IPS-NIHi7 (cell line): Measurements from ENCODE around the gene AK3.

ENCODE experiments used
- DNase-seq: peaks from one replicate; pipeline ENCODE4 v3.0.0; 2012; ENCODE audit warnings: mixed read lengths; ENCODE audit errors: extremely low spot score

Gene AK3

GRCh38 chr9:4748612-4749011, 7.6 kb upstream of the AK3 start:
- DNase-seq = no peak

DNA sequence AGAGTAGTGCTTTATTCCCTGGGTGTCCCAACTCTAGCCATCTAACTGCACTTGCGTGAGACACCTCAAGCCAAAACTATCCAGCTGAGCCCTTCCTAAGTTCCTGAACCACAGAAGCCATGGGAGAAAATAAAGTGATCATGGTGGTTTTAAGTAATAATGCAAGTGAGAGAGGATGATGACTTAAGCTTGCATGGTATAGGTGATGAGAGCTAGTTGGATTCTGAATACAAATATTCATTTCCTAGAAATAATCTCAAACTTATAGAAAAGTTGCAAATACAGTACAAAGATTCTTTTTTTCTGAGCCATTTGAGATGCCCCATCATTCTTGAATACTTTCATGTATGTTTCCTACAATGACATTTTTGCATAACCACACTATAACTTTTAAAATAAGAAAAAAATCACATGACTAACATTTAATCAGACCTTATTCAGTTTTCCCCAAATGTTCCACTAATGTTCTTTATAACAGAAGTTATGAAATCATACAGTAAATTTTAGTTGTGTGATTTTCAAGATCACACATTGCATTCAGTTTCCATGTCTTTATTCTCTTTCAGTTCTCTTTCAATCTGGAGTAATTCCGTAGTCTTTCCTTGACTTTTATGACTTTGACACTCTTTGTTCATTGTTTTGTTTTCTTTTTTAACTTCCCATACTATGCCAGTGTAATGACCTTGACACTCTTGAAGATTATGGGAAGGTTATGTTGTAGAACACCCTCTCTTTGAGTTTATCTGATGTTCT, 5.5 kb upstream of the AK3 start:
- no peak for DNase-seq

DNA sequence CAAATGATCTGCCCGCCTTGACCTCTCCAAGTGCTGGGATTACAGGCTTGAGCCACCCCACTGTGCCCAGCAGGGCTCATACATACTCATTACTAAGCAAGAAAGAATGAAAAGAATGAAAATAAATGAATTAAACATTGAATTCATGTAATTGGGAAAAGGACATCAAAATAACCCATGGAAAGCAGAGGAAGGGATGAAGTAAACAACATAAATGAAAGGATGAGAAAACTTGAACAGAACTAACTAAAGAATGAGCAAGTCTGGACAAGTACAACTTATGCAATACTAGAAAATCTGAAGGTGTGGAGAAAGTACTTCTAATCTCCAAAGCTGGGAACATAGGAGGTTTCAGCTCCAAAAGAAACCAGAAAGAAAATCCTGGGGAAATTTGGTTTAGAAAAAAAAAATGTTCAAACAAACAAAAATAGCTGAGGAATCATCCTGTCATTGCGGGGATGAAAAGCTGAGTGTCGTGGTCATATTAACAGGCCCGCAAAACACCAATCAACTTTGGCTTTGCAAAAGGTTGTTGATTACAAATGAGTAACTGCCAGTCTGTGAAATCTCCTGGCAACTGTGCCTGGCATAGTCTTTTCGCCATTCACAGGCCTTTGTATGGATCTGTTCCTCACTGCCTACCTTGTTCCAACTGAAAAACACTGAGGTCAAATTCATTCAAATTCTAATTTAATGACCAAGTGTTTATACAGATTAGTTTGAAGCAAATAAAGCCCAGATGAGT, 2.3 kb upstream of the AK3 start:
- no peak for DNase-seq

DNA sequence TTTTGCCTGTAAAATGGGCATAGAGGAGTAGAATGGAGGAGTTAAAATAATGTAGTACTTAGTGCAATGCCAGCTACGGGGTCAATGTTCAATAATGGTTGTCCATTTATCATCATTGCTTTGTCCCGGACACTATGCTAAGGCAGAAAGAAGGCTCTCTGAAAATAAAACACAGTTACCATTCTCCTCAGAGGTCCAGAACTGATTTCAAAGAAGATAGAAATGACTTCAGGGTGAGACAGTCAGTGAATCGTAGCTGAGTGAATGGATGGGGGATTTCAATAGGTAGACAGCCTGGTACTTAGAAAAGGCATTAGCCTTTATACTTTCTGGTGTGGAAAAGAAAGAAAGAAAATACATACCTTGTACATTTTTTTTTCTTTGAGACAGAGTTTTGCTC, 1.2 kb upstream of the AK3 start:
- DNase-seq = no peak

GRCh38 chr9:4741365-4742089, 525 bp upstream of the AK3 start:
- peak; percentile 55 for DNase-seq

DNA sequence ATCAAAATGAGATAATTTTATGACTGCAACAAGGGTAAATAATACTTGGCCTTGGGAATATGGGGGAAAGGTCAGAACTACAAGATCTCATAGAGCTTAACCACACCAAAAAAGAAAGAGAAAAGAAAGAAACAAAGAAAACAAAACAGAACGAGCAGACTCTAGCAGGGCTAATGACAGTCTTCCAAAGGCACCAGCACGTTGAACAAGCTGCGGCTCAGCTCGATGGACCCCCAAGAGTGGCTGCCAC, 689 bp downstream of the AK3 start:
- no peak for DNase-seq

GRCh38 chr9:4739587-4740387, 1.2 kb downstream of the AK3 start:
- no peak for DNase-seq

GRCh38 chr9:4738866-4739586, 2.0 kb downstream of the AK3 start:
- DNase-seq = no peak

GRCh38 chr9:4734150-4734549, 6.9 kb downstream of the AK3 start:
- DNase-seq = no peak

- DNase-seq = no peak
These were observed 8.1 kb downstream of the AK3 start for GRCh38 chr9:4732890-4733289.

GRCh38 chr9:4727593-4727992, 13.4 kb downstream of the AK3 start:
- DNase-seq = no peak

GRCh38 chr9:4725706-4726442, 15.1 kb downstream of the AK3 start:
- no peak for DNase-seq

GRCh38 chr9:4721736-4722135, 19.3 kb downstream of the AK3 start:
- no peak for DNase-seq

GRCh38 chr9:4718911-4719310, 22.1 kb downstream of the AK3 start:
- no peak for DNase-seq

- no peak for DNase-seq
These were observed 23.2 kb downstream of the AK3 start for GRCh38 chr9:4717815-4718214.

GRCh38 chr9:4716163-4716562, 24.8 kb downstream of the AK3 start:
- DNase-seq = no peak

DNA sequence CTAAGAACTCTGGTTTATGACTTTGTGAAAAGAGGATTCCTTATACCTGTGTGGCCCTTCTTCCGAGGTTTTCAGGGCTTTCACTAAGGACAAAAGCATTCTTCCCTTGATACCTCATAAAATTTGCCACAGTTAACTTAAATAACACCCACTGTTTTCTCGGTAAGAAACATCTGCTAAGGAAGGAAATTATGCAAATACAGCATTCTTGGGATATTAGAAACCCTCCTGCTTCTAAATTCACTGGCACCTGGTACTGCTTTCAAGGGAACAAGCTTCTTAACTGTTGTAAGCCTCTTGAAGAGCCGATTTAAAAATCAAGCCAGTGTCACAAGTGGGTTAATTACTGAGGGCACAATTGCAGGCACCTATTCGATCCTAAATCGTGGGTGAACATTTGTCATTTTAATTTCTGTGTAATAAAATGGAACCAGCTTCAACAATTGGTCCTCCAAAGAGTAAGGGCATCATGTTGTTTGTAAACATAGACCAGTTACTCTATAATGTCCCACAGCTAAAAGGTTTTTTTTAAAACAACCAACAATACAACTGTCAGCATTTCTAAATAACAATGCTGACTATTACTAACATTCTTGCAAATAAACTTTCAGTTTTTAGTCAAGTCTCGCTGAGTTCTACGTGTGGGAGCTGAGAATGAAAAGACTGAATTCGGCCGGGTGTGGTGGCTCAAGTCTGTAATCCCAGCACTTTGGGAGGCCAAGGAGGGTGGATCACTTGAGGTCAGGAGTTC, 26.6 kb downstream of the AK3 start:
- DNase-seq = no peak

DNA sequence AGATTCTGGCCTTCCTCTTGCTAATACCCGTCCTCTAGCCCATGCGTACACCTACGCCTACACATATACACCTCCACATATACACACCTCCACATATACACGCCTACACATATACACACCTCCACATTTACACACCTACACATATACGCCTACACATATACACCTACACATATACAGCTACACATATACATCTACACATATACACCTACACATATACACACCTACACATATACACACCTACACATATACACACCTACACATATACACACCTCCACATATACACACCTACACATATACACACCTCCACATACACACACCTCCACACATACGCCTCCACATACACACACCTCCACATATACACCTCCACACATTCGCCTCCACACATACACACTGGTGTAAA, 27.2 kb downstream of the AK3 start:
- DNase-seq = no peak

DNA sequence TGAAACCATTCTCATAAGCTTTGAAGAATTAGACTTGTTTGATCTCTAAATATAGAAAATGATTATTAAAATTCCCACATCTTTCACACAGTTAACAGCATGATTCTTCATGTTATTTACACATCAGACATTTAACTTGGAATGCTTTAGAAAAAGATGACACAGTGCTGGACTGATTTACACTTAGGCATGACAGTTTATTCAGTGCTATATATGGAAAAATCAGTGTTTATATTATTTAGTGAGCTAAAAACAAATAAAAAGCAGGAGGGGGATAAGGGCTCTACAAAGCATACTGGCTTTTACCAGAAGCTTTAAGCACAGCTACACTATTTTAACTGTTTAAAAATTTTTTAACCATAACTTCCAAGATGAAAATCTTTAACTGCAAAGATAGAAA, 31.6 kb downstream of the AK3 start:
- no peak for DNase-seq

DNA sequence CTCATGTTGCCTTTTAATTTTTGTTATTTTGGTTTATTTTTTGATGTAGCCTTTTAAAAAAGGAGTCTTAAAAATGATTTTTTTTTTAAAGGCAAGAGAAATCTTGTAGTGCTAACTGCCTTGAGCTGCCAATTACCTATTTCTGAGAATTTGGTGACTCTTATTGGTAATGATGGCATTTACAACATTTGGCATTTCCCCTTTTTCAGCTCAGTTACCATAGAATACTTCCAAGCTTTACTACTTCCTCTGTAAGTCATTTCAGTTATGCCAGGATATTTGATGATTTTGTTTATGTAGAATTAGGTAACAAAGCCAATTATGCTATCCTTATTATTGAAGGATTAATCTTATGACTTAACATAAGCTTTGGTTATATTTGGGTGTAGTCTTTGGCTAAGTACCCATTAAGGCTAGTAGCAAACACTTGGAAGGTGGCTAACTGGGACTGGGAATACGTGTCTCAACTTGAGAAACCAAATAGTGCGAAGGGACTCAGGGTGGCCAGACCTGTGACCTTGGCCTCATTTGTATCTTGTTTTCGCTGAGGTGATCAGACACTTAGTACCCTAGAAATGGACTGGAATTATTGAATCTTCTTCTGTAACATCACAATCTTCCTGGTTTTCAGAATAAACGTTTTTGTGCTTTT, 33.9 kb downstream of the AK3 start:
- no peak for DNase-seq
